ENCODE measurements around the gene ZNF729.
"Not testable (repeated sequence)": the region's sequence is repeated elsewhere in the genome, so short reads cannot be mapped to it uniquely, and the experiment has no call there.

ZNF729 gene

GRCh38 chr19:22286151-22286810 is at the start of gene ZNF729:
Gene ZNF729 (plus strand): TSS chr19:22286441. CDS start chr19:22286526, 85 bp downstream.
- no peak for DNase-seq (ENCODE audit: low read depth in 2 of 2)

- DNase-seq (ENCODE audit: low read depth in 2 of 2) = no peak
These were observed 29.4 kb upstream of the ZNF729 start for GRCh38 chr19:22256856-22257255.

GRCh38 chr19:22257381-22257780 is 28.9 kb upstream of the ZNF729 start:
- no peak for DNase-seq (ENCODE audit: low read depth in 2 of 2)

- no peak for DNase-seq (ENCODE audit: low read depth in 2 of 2)
These were observed 28.3 kb upstream of the ZNF729 start for GRCh38 chr19:22257916-22258315.

- no peak for DNase-seq (ENCODE audit: low read depth in 2 of 2)
These were observed 25.7 kb upstream of the ZNF729 start for GRCh38 chr19:22260499-22260898.

- no peak for DNase-seq (ENCODE audit: low read depth in 2 of 2)
These were observed 24.6 kb upstream of the ZNF729 start for GRCh38 chr19:22261596-22261995.

GRCh38 chr19:22263121-22263520 is 23.1 kb upstream of the ZNF729 start:
- no peak for DNase-seq (ENCODE audit: low read depth in 2 of 2)

- not testable (repeated sequence) for DNase-seq (ENCODE audit: low read depth in 2 of 2)
These were observed 35.3 kb downstream of the ZNF729 start for GRCh38 chr19:22321554-22321953.

- DNase-seq (ENCODE audit: low read depth in 2 of 2) = no peak
These were observed 40.0 kb downstream of the ZNF729 start for GRCh38 chr19:22326219-22326618.

- no peak for DNase-seq (ENCODE audit: low read depth in 2 of 2)
These were observed 41.1 kb downstream of the ZNF729 start for GRCh38 chr19:22327321-22327720.

GRCh38 chr19:22331521-22331920 is 45.3 kb downstream of the ZNF729 start:
- no peak for DNase-seq (ENCODE audit: low read depth in 2 of 2)

- DNase-seq (ENCODE audit: low read depth in 2 of 2) = no peak
These were observed 46.7 kb downstream of the ZNF729 start for GRCh38 chr19:22332924-22333323.

- DNase-seq (ENCODE audit: low read depth in 2 of 2) = no peak
These were observed 49.5 kb downstream of the ZNF729 start for GRCh38 chr19:22335716-22336115.

- no peak for DNase-seq (ENCODE audit: low read depth in 2 of 2)
These were observed 68.4 kb downstream of the ZNF729 start for GRCh38 chr19:22354665-22355064.

Measured in stimulated activated CD8-positive, alpha-beta memory T cell treated with anti-CD3 and anti-CD28 coated beads, Interleukin-7, amount 100 ng/mL, for 1 hour (primary cell).